ENCODE measurements around the gene ITGB1BP1.

- TF ChIP-seq CTCF (IDR thresholded peaks at IDR 0.05) (no peak), POLR2AphosphoS5 (IDR thresholded peaks at IDR 0.05; ENCODE audit: insufficient read depth in 1 of 2, low read depth in 1 of 2) (no peak), POLR2A (IDR thresholded peaks at IDR 0.05) (no peak)
Measured at GRCh38 chr2:9415516-9416169, 7.7 kb downstream of the ITGB1BP1 start.

Data from vagina (tissue), 2 donors.